B cell (primary cell): ENCODE results near the gene ZNF333. TPM values are rescaled to one million over a fixed set of nuclear protein-coding genes. Genes with fewer than 3 reads are reported as not detected.

Source experiments
- ATAC-seq: fragments of 200-7000 bp; cut with Tn5 transposase; one replicate; pipeline ENCODE4 v1.10.0; 2021; ENCODE audit warnings: low read depth, mild to moderate bottlenecking, moderate number of reproducible peaks, moderate library complexity
- CTCF ChIA-PET: fragments of 350-600 bp; sonication (Branson Sonifier 250); formaldehyde crosslinking; loops from one replicate; lab custom pipeline; 2021; ENCODE audit warnings: antibody characterized with exemption, inconsistent platforms; lab: Charles Lee
- POLR2A ChIA-PET: fragments of 350-600 bp; sonication (Branson Sonifier 250); formaldehyde crosslinking; loops from one replicate; lab custom pipeline; 2021; ENCODE audit warnings: antibody characterized with exemption; lab: Charles Lee
- DNase-seq: peaks from one replicate; pipeline ENCODE4 v3.0.0; 2013
- H2AFZ ChIP-seq: 2 replicates; pipeline ENCODE4 v1.6.1; 2012; ENCODE audit warnings: mild to moderate bottlenecking, low read depth, low read length; ENCODE audit not compliant: insufficient read depth, poor library complexity, severe bottlenecking
- H3K27ac ChIP-seq, 2 donors: 1 replicate in 1 of 2; 2 replicates in 1 of 2; pipeline ENCODE4 v1.5.1; 2012 to 2013; ENCODE audit warnings: low read length in 2 of 2, mild to moderate bottlenecking in 2 of 2, moderate library complexity in 1 of 2
- H3K27me3 ChIP-seq, 4 experiments: fragments of 200-600 bp in 1 of 4; sonication (generic) in 1 of 4; replicated peaks in 1 of 4; 1 replicate in 2 of 4; 2 replicates in 2 of 4; pipeline versions ENCODE4 v1.6.1 to v1.7.0; 2013 to 2016; ENCODE audit warnings: low read length in 3 of 4, mild to moderate bottlenecking in 2 of 4, mixed read lengths in 1 of 4, moderate library complexity in 1 of 4; ENCODE audit not compliant: insufficient read depth in 4 of 4, control insufficient read depth in 3 of 4; ENCODE audit errors: control extremely low read depth in 1 of 4
- H3K36me3 ChIP-seq, 2 experiments: replicated peaks in 1 of 2; 1 replicate in 1 of 2; 2 replicates in 1 of 2; pipeline versions ENCODE4 v1.6.1 to v1.7.1; 2013; ENCODE audit warnings: low read length in 1 of 2; ENCODE audit not compliant: insufficient read depth in 2 of 2, control insufficient read depth in 1 of 2; ENCODE audit errors: control extremely low read depth in 1 of 2, extremely low read depth in 1 of 2
- H3K4me1 ChIP-seq, 2 donors: fragments of 200-600 bp in 1 of 2; sonication (generic) in 1 of 2; 1 replicate in 1 of 2; 2 replicates in 1 of 2; pipeline versions ENCODE4 v1.5.1 to v1.6.1; 2013 to 2017; ENCODE audit warnings: low read length in 2 of 2; ENCODE audit not compliant: control insufficient read depth in 2 of 2, insufficient read depth in 2 of 2
- H3K4me2 ChIP-seq: replicated peaks from 2 replicates; pipeline ENCODE3; 2012; ENCODE audit warnings: mild to moderate bottlenecking, low read depth, low read length; ENCODE audit not compliant: poor library complexity, severe bottlenecking
- H3K4me3 ChIP-seq, 5 experiments: fragments of 200-600 bp in 1 of 5; sonication (generic) in 1 of 5; 1 replicate in 3 of 5; 2 replicates in 2 of 5; pipeline versions ENCODE4 v1.5.1 to v1.7.0; 2011 to 2016; ENCODE audit warnings: low read length in 4 of 5, mild to moderate bottlenecking in 4 of 5, low read depth in 2 of 5, control low read depth in 1 of 5, moderate library complexity in 1 of 5; ENCODE audit not compliant: insufficient read depth in 1 of 5; ENCODE audit errors: control extremely low read depth in 1 of 5, extremely low read depth in 1 of 5
- H3K79me2 ChIP-seq: fragments of 200-600 bp; sonication (generic); one replicate; pipeline ENCODE4 v1.6.0; 2016; ENCODE audit warnings: low read length; ENCODE audit not compliant: control insufficient read depth, insufficient read depth
- H3K9ac ChIP-seq: fragments of 200-600 bp; sonication (generic); 2 replicates; pipeline ENCODE4 v1.6.1; 2017; ENCODE audit warnings: mild to moderate bottlenecking, low read length, moderate library complexity
- H3K9me3 ChIP-seq, 3 donors: one replicate each; pipeline versions ENCODE4 v1.6.1 to v1.7.1; 2013; ENCODE audit warnings: low read length in 2 of 3; ENCODE audit not compliant: control insufficient read depth in 2 of 3, insufficient read depth in 1 of 3; ENCODE audit errors: control extremely low read depth in 1 of 3
- H4K20me1 ChIP-seq: 2 replicates; pipeline ENCODE4 v1.6.0; 2012; ENCODE audit warnings: mild to moderate bottlenecking, low read length; ENCODE audit not compliant: insufficient read depth, control insufficient read depth, poor library complexity, severe bottlenecking
- H3K27ac Mint-ChIP-seq: one replicate; pipeline ENCODE4 v1.8.0; 2021; ENCODE audit warnings: mixed read lengths
- H3K27me3 Mint-ChIP-seq: one replicate; pipeline ENCODE4 v1.8.0; 2021; ENCODE audit warnings: mixed read lengths
- H3K4me1 Mint-ChIP-seq: one replicate; pipeline ENCODE4 v1.8.0; 2021; ENCODE audit warnings: mixed read lengths
- H3K4me3 Mint-ChIP-seq: one replicate; pipeline ENCODE4 v1.8.0; 2021; ENCODE audit warnings: mixed read lengths
- H3K9me3 Mint-ChIP-seq: one replicate; pipeline ENCODE4 v1.8.0; 2022; ENCODE audit warnings: mixed read lengths; ENCODE audit not compliant: insufficient read depth
- EZH2 ChIP-seq: IDR thresholded peaks from 2 replicates; pipeline ENCODE4 v1.6.1; 2012; ENCODE audit warnings: borderline replicate concordance, low read depth, mild to moderate bottlenecking, moderate library complexity, low read length; ENCODE audit not compliant: insufficient read depth, poor library complexity, severe bottlenecking
- WGBS: methylation state at CpG from one replicate; pipeline ENCODE4 v1.1.5; 2013; ENCODE audit warnings: missing lambda C conversion rate; ENCODE audit not compliant: insufficient coverage; 5-methylcytosine and 5-hydroxymethylcytosine counted together
- intact Hi-C: fragments of 100-400 bp; cut with micrococcal nuclease; formaldehyde crosslinking; loops from one replicate; pipeline ENCODE4 v1.10.0; 2022
- polyA plus RNA-seq: library from polyadenylated mRNA; depleted of rRNA; stranded (reverse); fragments of >200 nt; gene quantifications from 2 replicates; pipeline ENCODE4 v1.2.3, GENCODE V29; 2012
- total RNA-seq, 2 donors: library from RNA; stranded (reverse); fragments of 120-200 nt in 1 of 2; gene quantifications; 1 replicate in 1 of 2; 2 replicates in 1 of 2; pipeline versions ENCODE4 v1.2.3 to v1.2.4, GENCODE V29; 2013 to 2022
- TF ChIP-seq, protein P1 (sequence below): fragments of 200-600 bp; IDR thresholded peaks from one replicate; pipeline ENCODE4 v1.8.0; 2022; ENCODE audit warnings: antibody characterized with exemption, mild to moderate bottlenecking

Gene ZNF333
- total and polyA plus RNA-seq, 2 donors (not counting 1 experiment from before 2014, with no cell fraction given) = 23.2 to 36.9 TPM

DNA sequence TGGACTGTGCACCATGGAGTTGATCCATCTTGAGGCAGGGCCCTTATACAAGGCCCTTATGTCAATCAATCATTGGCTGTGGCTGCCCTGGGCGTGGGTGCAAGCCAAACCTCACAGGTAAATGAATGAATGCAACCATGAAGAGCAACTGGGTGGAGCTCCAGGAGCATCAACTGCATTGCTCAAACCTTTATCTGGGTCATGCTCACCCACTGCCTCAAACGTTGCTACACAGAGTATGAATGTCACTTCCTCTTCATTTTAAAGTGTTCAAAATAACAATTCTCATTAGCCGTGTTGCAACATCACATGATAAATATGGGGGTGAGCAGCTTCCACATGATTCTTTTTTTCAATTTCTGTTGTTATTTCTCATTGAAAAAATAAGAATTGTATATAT lies 6.4 kb upstream of the ZNF333 start:
- ATAC-seq (peak; percentile 36), DNase-seq (peak; percentile 34)
- CTCF ChIA-PET = interaction anchor here (0.6 to 11.9 kb wide), 6 partner anchors 10 to 128 kb away, joined by 3 to 681 read pairs (median 20); partner anchors contain the start of genes ADGRE3 and NDUFB7
- H3K9ac ChIP-seq = no peak overlapping the region
- H3K27me3 Mint-ChIP-seq = no peaks in the 10 kb centered on the region
- no peaks in the 10 kb centered on the region for H3K27me3 ChIP-seq
- no peaks in the 10 kb centered on the region for H3K9me3 Mint-ChIP-seq
- H3K4me2 ChIP-seq = peak overlapping the region; percentile 20
- H3K27ac ChIP-seq = no peak overlapping the region
- H3K4me3 ChIP-seq = no peak overlapping the region
- no peaks in the 10 kb centered on the region for H4K20me1 ChIP-seq
- TF ChIP-seq, protein P1, sequence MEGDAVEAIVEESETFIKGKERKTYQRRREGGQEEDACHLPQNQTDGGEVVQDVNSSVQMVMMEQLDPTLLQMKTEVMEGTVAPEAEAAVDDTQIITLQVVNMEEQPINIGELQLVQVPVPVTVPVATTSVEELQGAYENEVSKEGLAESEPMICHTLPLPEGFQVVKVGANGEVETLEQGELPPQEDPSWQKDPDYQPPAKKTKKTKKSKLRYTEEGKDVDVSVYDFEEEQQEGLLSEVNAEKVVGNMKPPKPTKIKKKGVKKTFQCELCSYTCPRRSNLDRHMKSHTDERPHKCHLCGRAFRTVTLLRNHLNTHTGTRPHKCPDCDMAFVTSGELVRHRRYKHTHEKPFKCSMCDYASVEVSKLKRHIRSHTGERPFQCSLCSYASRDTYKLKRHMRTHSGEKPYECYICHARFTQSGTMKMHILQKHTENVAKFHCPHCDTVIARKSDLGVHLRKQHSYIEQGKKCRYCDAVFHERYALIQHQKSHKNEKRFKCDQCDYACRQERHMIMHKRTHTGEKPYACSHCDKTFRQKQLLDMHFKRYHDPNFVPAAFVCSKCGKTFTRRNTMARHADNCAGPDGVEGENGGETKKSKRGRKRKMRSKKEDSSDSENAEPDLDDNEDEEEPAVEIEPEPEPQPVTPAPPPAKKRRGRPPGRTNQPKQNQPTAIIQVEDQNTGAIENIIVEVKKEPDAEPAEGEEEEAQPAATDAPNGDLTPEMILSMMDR = no peak
- POLR2A ChIA-PET = interaction anchor here (0.6 to 0.7 kb wide), 2 partner anchors 127 to 241 kb away, joined by 3 to 4 read pairs; no protein-coding TSS in a partner anchor
- H2AFZ ChIP-seq = no peak overlapping the region
- intact Hi-C loops = no loop called here
- H3K4me1 Mint-ChIP-seq = peaks cover 23% of the 10 kb centered on the region
- no peaks in the 10 kb centered on the region for H3K36me3 ChIP-seq
- no peak overlapping the region for H3K4me3 Mint-ChIP-seq
- 67% methylated on average over 1 of the region's 3 CpGs for WGBS
- no peaks in the 10 kb centered on the region for H3K9me3 ChIP-seq
- peaks cover 19 to 21% of the 10 kb centered on the region in 2 donors for H3K4me1 ChIP-seq
- H3K27ac Mint-ChIP-seq = no peak overlapping the region
- no peaks in the 10 kb centered on the region for H3K79me2 ChIP-seq

DNA sequence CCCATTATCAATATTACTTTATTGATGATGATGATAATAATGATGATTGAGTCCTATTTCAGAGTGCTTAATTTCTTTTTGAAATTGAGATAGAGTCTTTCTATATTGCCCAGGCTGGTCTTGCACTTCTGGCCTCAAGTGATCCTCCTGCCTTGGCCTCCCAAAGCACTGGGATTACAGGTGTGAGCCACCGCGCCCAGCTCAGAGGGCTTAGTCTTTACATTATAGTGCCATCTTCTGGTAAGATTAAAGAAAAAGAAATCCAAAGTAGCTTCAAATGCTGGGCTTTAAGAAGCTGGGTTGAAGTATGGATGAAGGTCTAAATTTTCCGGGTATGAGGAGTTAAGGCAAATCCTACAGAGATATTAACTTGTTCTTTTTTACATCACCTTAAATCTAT lies 3.4 kb upstream of the ZNF333 start:
- H3K27ac Mint-ChIP-seq = peak overlapping the region; percentile 20
- ATAC-seq (no peak), DNase-seq (peak; percentile 63)
- Histone ChIP-seq H3K4me1 (peaks cover 34 to 35% of the 10 kb centered on the region in 2 donors), H3K9ac (no peak overlapping the region), H3K4me2 (no peak overlapping the region), H3K36me3 (no peaks in the 10 kb centered on the region), H3K9me3 (no peaks in the 10 kb centered on the region), H3K27ac (no peak overlapping the region), H2AFZ (no peak overlapping the region), H3K27me3 (no peaks in the 10 kb centered on the region), H3K4me3 (no peak overlapping the region), H3K79me2 (peaks cover 7% of the 10 kb centered on the region), H4K20me1 (no peaks in the 10 kb centered on the region)
- intact Hi-C loops = loop anchor here (1.0 to 2.0 kb wide), 3 partner anchors 72 to 112 kb away; no protein-coding TSS in a partner anchor
- no peaks in the 10 kb centered on the region for H3K9me3 Mint-ChIP-seq
- TF ChIP-seq, protein P1 = peak; percentile 80
- TF ChIP-seq EZH2 = no peak
- POLR2A ChIA-PET = interaction anchor here (0.7 to 6.2 kb wide), 4 partner anchors 62 to 113 kb away, joined by 3 to 90 read pairs (median 3); partner anchors contain the start of genes CLEC17A and NDUFB7
- H3K4me3 Mint-ChIP-seq = no peak overlapping the region
- CTCF ChIA-PET = interaction anchor here (0.8 to 11.9 kb wide), 23 partner anchors 11 to 135 kb away, joined by 3 to 681 read pairs (median 5); partner anchors contain the start of genes ADGRE3 and NDUFB7
- H3K4me1 Mint-ChIP-seq = peaks cover 40% of the 10 kb centered on the region
- WGBS = no CpG with 5 or more reads among the region's 3 CpGs
- no peaks in the 10 kb centered on the region for H3K27me3 Mint-ChIP-seq
